ENCODE measurements around the gene HPCAL1. TPM values are rescaled to one million over a fixed set of nuclear protein-coding genes. Genes with fewer than 3 reads are reported as not detected.
A peak's percentile ranks its signal among the peaks of the same experiment; 100 is the strongest.

The HPCAL1 gene
- total RNA-seq, 1 experiment from 2014 or later: 56.8 TPM

DNA sequence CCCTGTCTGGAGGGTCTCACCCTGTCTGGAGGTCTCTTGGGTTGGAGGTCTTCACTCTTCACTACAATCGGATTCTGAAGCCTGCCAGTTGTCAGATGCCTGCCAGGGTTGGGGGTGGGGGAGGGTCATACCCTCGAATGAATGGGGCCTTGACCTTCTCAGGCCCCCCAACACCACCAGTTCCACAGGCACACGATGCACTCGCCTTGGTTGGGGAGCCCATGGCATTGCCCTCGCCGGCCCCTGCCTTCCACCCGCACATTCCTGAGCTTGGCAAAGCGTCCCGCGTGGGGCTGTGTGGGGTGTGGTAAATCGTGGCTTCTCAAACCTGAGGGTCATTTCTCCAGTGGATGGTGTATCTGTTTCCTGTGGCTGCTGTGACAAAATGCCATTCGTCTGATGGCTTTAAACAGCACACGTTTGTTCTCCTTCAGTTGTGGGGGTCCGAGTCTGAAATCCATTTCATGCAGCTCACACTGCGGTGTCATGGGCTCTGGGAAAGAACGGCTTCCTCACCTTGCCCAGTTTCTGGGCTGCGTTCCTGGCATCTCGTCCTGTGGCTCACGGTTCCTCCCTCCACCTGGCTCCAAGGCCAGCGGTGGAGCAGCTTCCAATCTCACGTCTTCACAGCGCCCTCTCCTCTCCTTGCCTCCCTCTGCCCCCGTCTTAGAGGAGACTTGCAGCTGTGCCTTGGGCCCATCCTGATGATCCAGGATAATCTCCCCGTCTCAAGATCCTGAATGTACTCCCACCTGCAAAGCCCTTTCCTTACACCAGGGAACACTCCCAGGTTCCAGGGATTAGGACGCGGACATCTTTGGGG is 38.0 kb upstream of the HPCAL1 start:
- Histone ChIP-seq H3K4me1 (replicated peaks) (peaks cover 11% of the 10 kb centered on the region), H3K27me3 (replicated peaks) (no peaks in the 10 kb centered on the region), H3K27ac (no peak overlapping the region), H3K4me3 (no peak overlapping the region), H3K9me3 (replicated peaks) (no peaks in the 10 kb centered on the region), H3K36me3 (no peaks in the 10 kb centered on the region)
- no peak for DNase-seq (ENCODE audit: low read depth in 1 of 2, low spot score in 2 of 2)

DNA sequence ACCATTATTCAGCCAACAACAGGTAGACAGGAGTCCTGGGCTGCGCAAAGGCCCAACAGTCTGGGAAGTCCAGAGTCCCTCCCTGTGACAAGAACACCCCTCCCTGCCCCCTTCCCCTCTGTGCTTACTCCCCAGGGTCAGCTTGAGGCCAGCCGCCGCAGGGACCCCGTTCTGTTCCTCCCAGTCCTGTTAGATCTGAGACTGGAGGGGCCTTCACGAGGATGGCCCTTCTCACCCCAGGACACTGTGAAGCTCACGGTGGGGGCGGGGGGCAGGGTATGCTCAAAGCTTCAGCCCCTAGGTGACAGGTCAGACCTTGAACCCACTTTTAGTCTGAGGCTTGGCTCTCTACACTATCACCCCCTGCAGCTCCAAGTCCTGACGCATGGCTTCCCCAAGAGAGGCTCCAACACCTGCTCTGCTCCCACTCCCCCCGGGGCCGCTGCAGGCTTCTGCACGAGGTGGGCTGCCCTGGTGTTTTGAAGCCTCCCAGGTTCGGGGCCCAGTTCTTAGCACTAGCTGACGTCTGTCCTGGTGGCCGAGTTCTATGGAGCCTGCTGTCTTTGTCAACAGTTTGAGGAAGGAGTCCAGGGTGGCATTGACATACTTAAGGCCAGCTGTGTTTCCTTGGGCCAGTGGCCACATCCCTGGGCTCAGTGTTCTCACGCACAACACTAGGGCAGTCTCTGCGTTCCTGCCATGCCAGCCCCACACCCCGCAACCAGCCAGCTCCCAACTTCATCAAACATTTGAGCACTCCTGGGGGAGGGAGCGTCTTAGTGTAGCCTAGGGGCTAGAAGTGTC is 37.2 kb upstream of the HPCAL1 start:
- Histone ChIP-seq H3K9me3 (replicated peaks) (no peaks in the 10 kb centered on the region), H3K4me3 (no peak overlapping the region), H3K27ac (no peak overlapping the region), H3K4me1 (replicated peaks) (peaks cover 11% of the 10 kb centered on the region), H3K36me3 (no peaks in the 10 kb centered on the region), H3K27me3 (replicated peaks) (no peaks in the 10 kb centered on the region)
- no peak for DNase-seq (ENCODE audit: low read depth in 1 of 2, low spot score in 2 of 2)

DNA sequence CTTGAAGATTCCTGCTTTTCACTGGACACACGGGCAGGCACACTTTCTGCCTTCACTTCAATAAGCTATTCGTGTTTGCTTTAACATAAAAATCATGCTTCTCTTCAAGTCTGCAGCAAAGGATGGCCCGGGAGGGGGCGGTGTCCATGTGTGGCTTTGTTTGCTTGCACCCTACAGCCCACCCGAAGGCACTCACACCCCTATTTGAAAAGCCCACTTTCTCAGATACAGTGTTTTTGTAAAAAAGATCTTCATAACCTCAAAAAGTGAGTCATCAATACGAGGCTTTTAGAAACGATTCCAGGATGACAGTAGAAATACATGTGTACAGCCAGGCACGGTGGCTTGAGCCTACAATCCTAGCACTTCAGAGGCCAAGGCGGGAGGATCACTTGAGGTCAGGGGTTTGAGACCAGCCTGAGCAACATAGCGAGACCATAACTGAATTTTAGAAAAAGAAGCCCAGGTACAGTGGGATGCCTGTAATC is 36.5 kb upstream of the HPCAL1 start:
- DNase-seq (ENCODE audit: low read depth in 1 of 2, low spot score in 2 of 2): peak in 1 of 2 experiments; percentile 34

DNA sequence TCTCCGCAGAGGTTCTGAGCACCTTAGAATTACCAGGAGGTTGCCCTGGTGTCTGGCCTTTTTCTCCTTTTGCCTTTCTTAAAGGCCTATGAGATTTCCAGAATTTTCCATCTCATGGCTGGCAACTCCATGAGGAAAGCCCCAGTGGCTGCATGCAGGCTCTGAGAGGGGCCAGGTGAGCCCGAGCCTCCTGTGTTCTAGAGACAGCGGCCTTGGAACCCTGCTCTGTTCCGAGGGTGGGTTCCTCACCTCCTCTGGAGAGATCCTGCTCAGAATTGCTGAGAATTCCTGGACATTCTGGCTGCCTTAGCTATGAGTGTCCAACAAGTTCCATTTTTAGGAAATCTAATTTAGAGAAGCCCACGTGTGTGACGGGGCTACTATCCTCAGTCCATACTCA is 35.7 kb upstream of the HPCAL1 start:
- Histone ChIP-seq H3K4me3 (no peak overlapping the region), H3K27me3 (replicated peaks) (no peaks in the 10 kb centered on the region), H3K4me1 (replicated peaks) (peaks cover 17% of the 10 kb centered on the region), H3K36me3 (no peaks in the 10 kb centered on the region), H3K27ac (no peak overlapping the region), H3K9me3 (replicated peaks) (no peaks in the 10 kb centered on the region)
- DNase-seq (ENCODE audit: low read depth in 1 of 2, low spot score in 2 of 2): peak in 1 of 2 experiments; percentile 37

More for the DNA sequence above, 36.5 kb upstream of the HPCAL1 start:
- Histone ChIP-seq H3K36me3 (no peaks in the 10 kb centered on the region), H3K9me3 (replicated peaks) (no peaks in the 10 kb centered on the region), H3K27me3 (replicated peaks) (no peaks in the 10 kb centered on the region), H3K27ac (no peak overlapping the region), H3K4me1 (replicated peaks) (peaks cover 17% of the 10 kb centered on the region), H3K4me3 (no peak overlapping the region)

DNA sequence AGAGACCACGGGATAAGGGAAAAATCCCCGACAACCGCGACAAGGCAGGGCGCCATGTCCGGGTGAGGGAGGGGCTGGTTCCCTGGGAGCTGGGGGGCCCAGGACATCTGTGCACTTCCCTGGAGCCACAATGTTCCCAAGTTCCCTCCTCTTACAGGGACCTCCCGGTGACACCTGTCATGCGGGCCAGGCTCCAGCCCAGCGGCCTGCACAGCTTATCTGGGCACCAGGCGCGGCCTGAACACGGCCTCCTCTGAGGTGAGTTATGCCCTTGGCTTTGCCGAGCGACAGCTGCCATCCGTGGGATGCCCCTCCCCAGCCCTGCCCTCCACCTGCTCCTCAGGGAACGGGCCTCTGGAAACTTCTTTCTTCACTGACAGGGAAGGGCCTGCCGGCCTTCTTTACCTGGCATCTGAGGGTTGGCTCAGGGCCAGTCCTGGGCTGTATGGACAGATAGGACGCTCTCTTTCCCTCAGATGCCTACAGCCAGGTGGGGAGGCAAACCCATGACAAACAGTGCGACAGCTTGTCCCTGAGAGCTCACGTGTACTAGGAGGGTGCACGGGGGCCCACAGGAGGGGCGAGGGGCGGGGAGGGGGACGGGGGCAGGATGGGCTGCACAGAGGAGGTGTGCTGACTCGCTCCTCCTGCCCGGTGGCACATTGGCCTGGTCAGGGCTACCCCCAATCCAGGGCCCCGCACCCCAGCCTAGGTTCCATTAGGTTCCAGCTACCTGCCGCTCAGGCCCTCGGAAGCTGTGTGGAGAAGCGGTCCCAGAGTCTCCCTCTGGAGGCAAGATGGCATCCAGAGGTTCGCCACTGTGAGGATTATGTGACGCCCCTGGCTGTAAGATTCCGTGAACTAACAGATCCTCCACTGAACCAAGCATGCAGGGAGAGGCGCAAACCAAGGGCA is 34.9 kb upstream of the HPCAL1 start:
- no peaks in the 10 kb centered on the region for H3K9me3 ChIP-seq (replicated peaks)
- H3K36me3 ChIP-seq: no peaks in the 10 kb centered on the region
- H3K27me3 ChIP-seq (replicated peaks): no peaks in the 10 kb centered on the region
- no peak overlapping the region for H3K4me3 ChIP-seq
- peak in 1 of 2 experiments; percentile 41 for DNase-seq (ENCODE audit: low read depth in 1 of 2, low spot score in 2 of 2)
- no peak overlapping the region for H3K27ac ChIP-seq
- H3K4me1 ChIP-seq (replicated peaks): peaks cover 17% of the 10 kb centered on the region

DNA sequence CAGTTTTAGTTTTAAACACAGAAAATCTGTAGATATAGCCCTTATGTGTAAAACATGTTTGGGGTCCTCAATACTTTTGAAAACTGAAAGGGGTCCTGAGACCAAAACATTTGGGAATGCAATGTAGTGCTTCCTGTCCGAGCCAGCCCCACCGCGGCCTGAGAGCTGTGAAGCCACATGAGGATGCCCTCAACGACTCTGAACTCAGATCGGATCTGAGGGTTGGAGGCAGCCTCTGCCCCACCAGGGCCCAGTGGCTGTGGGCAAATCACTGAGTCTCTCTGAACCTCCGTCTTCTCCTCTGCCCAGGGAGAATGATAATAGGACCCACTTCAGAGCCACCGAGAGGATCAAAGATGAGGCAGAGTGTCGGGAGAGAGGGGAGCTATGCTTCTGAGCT is 33.4 kb upstream of the HPCAL1 start:
- no peaks in the 10 kb centered on the region for H3K36me3 ChIP-seq
- H3K27me3 ChIP-seq (replicated peaks): no peaks in the 10 kb centered on the region
- peaks cover 17% of the 10 kb centered on the region for H3K4me1 ChIP-seq (replicated peaks)
- no peaks in the 10 kb centered on the region for H3K9me3 ChIP-seq (replicated peaks)
- peak in 1 of 2 experiments; percentile 27 for DNase-seq (ENCODE audit: low read depth in 1 of 2, low spot score in 2 of 2)
- no peak overlapping the region for H3K27ac ChIP-seq
- H3K4me3 ChIP-seq: no peak overlapping the region

DNA sequence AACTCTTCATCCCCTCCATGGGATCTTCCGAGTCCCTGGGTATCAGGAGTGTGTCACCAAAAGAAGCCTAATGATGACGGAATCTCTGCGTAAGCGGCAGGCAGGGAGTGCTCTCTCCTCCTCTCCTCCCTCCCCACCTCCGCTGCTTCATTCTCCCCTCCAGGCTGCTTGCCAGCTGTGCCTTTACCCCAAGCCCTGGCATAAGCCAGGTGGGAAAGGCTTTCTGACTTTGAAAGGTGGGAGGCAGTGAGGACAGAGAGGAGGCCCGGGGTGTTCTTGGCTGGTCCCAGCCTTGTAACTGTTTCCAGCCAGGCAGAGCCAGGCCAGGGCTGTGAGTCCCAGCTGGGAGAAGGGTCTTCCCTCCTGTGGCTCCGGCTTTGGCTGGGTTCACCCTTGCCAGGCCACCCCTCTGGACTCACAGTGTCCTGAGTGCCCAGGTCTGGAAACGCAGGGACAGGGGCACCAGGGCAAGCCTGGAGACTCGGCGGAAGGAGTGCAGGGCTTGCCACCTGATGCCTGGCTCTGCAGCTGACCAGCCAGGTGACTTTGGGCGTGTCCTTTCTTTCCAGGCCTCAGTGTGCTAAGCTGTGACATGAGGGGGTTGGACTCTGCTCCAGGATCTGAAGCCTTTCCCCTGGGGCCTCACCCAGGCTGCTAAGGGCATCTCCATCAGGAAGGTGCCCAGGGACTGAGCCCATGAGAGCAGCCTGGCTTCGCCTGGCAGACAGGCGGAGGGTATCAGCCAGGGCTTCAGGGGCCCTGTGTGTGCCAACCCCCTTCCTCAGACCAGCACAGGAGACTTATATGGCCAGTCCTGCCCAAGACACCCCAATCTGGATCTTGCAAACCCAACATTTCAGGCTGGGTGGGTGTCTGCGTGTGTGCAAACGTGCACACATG is 32.7 kb upstream of the HPCAL1 start:
- no peak overlapping the region for H3K4me3 ChIP-seq
- H3K9me3 ChIP-seq (replicated peaks): no peaks in the 10 kb centered on the region
- H3K27me3 ChIP-seq (replicated peaks): no peaks in the 10 kb centered on the region
- H3K27ac ChIP-seq: no peak overlapping the region
- H3K4me1 ChIP-seq (replicated peaks): peaks cover 17% of the 10 kb centered on the region
- DNase-seq (ENCODE audit: low read depth in 1 of 2, low spot score in 2 of 2): peak in 1 of 2 experiments; percentile 34
- H3K36me3 ChIP-seq: no peaks in the 10 kb centered on the region

DNA sequence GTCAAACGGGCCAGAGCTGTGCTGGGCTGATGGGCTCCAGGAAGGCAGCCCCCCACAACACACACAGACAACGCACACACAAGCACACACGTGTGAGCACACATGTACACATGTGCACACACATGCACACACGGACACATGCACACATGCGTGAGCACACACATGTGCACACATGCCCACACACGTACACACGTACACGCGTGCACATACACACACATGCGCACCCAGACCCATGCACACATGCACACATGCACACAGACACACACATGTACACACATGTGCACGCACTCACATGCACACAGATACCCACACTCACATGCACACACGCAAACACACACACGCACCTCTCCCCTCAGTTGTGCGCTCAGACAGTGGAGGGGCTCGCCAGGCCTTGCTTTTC is 31.2 kb upstream of the HPCAL1 start:
- peak in 1 of 2 experiments; percentile 28 for DNase-seq (ENCODE audit: low read depth in 1 of 2, low spot score in 2 of 2)
- H3K36me3 ChIP-seq: no peaks in the 10 kb centered on the region
- H3K9me3 ChIP-seq (replicated peaks): no peaks in the 10 kb centered on the region
- H3K4me3 ChIP-seq: no peak overlapping the region
- H3K27me3 ChIP-seq (replicated peaks): no peaks in the 10 kb centered on the region
- H3K4me1 ChIP-seq (replicated peaks): peaks cover 8% of the 10 kb centered on the region
- no peak overlapping the region for H3K27ac ChIP-seq

DNA sequence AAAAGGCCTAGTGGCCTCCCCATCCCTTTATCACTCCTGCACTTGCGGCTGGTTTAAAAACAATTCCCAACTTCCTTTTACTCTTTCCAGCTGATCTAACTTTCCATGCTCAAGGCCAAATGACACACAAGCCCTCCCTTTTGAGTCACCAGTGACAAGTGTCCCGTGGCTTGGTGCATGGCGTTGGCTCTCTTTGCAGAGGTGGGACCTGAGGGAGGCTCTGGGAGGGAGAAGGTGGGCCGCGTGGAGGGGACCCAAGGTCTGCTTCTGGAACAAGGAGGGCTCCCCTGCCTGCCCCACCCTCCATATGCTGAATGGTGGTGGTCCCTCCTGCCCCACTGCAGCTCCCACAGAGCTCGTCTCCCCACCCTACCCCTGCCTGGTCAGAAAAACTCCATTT is 30.8 kb upstream of the HPCAL1 start:
- peaks cover 6% of the 10 kb centered on the region for H3K4me1 ChIP-seq (replicated peaks)
- no peak overlapping the region for H3K4me3 ChIP-seq
- peak in 1 of 2 experiments; percentile 41 for DNase-seq (ENCODE audit: low read depth in 1 of 2, low spot score in 2 of 2)
- no peaks in the 10 kb centered on the region for H3K9me3 ChIP-seq (replicated peaks)
- no peaks in the 10 kb centered on the region for H3K36me3 ChIP-seq
- H3K27ac ChIP-seq: no peak overlapping the region
- no peaks in the 10 kb centered on the region for H3K27me3 ChIP-seq (replicated peaks)

DNA sequence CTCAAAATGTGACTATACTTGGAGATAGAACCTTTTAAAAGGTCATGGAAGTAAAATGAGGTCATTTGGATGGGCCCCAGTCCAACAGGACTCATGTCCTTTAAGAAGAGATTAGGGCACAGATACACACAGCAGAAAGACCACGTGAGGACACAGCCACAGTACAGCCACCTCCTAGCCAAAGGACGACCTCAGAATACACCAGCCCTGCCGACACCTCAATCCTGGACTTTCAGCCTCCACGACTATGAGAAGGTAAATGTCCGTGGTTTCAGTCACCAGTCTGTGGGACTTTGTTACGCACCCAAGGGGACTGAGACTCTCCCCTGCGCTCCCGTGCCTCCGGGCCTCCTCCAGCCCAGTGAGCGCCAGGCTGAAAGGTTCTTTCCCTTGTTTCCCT is 30.2 kb upstream of the HPCAL1 start:
- Histone ChIP-seq H3K27me3 (replicated peaks) (no peaks in the 10 kb centered on the region), H3K9me3 (replicated peaks) (no peaks in the 10 kb centered on the region), H3K4me3 (no peak overlapping the region), H3K27ac (no peak overlapping the region), H3K4me1 (replicated peaks) (peaks cover 6% of the 10 kb centered on the region), H3K36me3 (no peaks in the 10 kb centered on the region)
- no peak for DNase-seq (ENCODE audit: low read depth in 1 of 2, low spot score in 2 of 2)

DNA sequence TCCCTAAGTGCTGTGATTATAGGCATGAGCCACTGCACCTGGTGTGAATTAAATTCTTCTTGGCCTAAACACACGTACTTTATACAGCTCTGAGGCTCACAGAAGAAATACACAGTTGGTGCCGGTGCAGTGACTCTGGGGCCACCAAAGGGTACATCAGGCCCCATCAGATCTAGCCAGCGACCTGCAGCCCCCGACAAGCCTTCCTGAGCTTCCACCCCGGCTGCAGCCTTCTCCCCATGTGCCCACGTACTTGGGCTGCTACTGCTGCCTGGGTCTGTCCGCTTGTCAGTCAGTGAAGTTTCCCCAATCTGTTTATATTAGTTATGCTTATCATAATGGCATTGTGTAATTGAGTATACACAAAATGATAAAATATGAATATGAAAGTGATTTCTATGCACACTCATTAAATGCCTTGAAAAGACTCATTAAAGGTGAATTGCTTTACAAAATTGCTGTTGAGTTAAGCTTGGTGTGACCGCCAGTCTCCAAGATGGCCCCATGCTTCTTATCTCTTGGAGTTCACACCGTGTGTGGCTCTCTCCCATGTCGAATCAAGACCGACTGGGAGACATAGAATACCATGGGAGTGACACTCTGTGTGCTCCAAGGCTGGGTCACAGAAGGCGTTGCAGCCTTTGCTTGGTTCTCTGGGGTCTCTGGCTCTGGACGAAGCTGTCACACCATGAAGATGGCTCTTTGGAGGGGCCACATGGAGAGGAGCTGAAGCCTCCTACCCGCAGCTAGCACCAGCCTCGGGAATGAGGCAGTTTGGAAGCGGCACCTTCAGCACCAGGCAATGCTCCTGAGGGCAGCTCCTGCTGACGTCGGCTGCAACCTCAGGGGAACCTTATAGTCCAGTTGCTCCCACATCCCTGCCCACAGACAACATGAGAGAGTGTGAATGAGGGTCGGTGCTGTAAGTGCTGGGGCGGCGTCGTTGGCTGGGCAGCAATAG is 29.2 kb upstream of the HPCAL1 start:
- Histone ChIP-seq H3K27ac (no peak overlapping the region), H3K36me3 (no peaks in the 10 kb centered on the region), H3K4me1 (replicated peaks) (peaks cover 16% of the 10 kb centered on the region), H3K4me3 (no peak overlapping the region), H3K27me3 (replicated peaks) (no peaks in the 10 kb centered on the region), H3K9me3 (replicated peaks) (no peaks in the 10 kb centered on the region)
- DNase-seq (ENCODE audit: low read depth in 1 of 2, low spot score in 2 of 2): no peak

DNA sequence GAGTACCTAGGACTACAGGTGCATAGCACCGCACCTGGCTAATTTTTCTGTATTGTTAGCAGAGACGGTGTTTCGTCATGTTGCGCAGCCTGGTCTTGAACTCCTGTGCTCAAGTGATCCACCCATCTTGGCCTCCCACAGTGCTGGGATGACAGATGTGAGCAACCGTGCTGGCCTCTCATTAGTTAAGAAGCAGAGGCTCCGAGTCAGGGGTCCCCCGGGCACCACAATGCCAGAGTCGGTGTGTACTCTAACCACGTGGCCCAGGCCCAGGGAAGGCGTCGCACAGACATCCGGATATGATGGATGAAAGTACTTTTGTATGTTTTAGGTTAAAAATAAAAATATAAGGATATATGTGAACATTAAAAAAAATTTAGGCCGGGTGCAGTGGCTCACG is 28.3 kb upstream of the HPCAL1 start:
- H3K27ac ChIP-seq: no peak overlapping the region
- H3K4me3 ChIP-seq: no peak overlapping the region
- no peaks in the 10 kb centered on the region for H3K27me3 ChIP-seq (replicated peaks)

More for the DNA sequence above, 28.3 kb upstream of the HPCAL1 start:
- Histone ChIP-seq H3K36me3 (no peaks in the 10 kb centered on the region), H3K9me3 (replicated peaks) (no peaks in the 10 kb centered on the region), H3K4me1 (replicated peaks) (peaks cover 24% of the 10 kb centered on the region)
- DNase-seq (ENCODE audit: low read depth in 1 of 2, low spot score in 2 of 2): no peak
